ENCODE measurements around the gene BCAP31. TPM values are rescaled to one million over a fixed set of nuclear protein-coding genes. Genes with fewer than 3 reads are reported as not detected.

The BCAP31 gene
- total RNA-seq, 2 experiments from 2014 or later, result 97.6 to 102 TPM

GRCh38 chrX:153667956-153668396, 56.2 kb downstream of the BCAP31 start:
- ATAC-seq (peak; percentile 93), DNase-seq (peak; percentile 89)
- Mint-ChIP-seq H3K4me1 (ENCODE audit: low read depth) (peaks cover 2% of the 10 kb centered on the region), H3K27ac (no peak overlapping the region), H3K36me3 (ENCODE audit: low read depth) (no peaks in the 10 kb centered on the region), H3K4me3 (peak overlapping the region; percentile 69), H3K9me3 (no peaks in the 10 kb centered on the region), H3K27me3 (peaks cover 15% of the 10 kb centered on the region)
- ChIA-PET CTCF (interaction anchor here (0.6 to 5.4 kb wide), 34 partner anchors 10 to 726 kb away, joined by 3 to 42 read pairs (median 5); partner anchors contain the start of gene DUSP9), POLR2A (no interaction called here)
- TF ChIP-seq CTCF (IDR thresholded peaks at IDR 0.05), result peak; percentile 65
- intact Hi-C loops (cut with micrococcal nuclease), result loop anchor here (10.0 kb wide), 1 partner anchor 63 kb away; no protein-coding TSS in a partner anchor

DNA sequence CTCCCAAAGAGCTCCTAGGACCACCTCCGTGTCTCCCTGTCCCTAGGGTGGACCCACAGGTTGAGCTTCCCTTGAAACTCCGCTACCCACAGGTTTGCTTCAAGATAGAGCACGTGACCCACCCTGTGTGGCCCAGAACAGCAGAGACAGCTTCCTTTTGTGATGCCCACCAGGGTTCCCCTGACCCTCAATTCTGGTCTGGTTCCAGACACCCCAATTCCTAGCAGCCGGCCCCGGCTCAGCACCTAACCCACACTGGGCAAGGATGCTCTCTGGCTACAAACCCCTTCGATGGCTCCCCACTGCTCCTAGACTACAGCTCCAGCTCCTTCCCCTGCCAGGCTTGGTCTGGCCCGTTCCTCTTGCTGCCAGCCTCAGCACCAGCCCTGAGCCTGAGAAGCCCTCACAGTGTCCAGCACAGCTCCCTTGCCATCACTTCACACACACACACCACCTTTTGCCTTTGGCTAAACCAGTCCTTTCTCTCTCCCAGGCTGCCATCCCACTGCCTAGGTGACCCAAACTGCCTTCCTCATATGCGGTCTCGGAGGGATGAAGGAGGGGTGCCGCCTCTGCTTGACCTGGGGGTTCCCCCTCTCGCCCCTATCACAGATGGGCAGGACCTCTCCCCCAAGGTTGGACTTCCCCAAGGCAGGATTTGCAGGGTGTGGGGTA, 56.8 kb downstream of the BCAP31 start:
- POLR2A ChIA-PET, result interaction anchor here (1.0 kb wide), 1 partner anchor 133 kb away, joined by 3 read pairs; no protein-coding TSS in a partner anchor
- intact Hi-C loops (cut with micrococcal nuclease), result loop anchor here (10.0 kb wide), 1 partner anchor 63 kb away; no protein-coding TSS in a partner anchor
- no peak for ATAC-seq
- peaks cover 13% of the 10 kb centered on the region for H3K27me3 Mint-ChIP-seq
- peak overlapping the region; percentile 69 for H3K4me3 Mint-ChIP-seq
- H3K27ac Mint-ChIP-seq, result no peak overlapping the region
- no peaks in the 10 kb centered on the region for H3K36me3 Mint-ChIP-seq (ENCODE audit: low read depth)
- H3K4me1 Mint-ChIP-seq (ENCODE audit: low read depth), result no peaks in the 10 kb centered on the region
- no peak for DNase-seq
- TF ChIP-seq CTCF (IDR thresholded peaks at IDR 0.05), result no peak
- H3K9me3 Mint-ChIP-seq, result no peaks in the 10 kb centered on the region
- CTCF ChIA-PET, result interaction anchor here (0.8 to 5.4 kb wide), 31 partner anchors 9 to 726 kb away, joined by 3 to 42 read pairs (median 5); partner anchors contain the start of gene DUSP9

- ChIA-PET CTCF (interaction anchor here (1.1 to 5.2 kb wide), 2 partner anchors 17 to 126 kb away, joined by 5 to 29 read pairs; partner anchors contain the start of gene DUSP9), POLR2A (no interaction called here)
- Mint-ChIP-seq H3K27ac (no peak overlapping the region), H3K27me3 (peaks cover 13% of the 10 kb centered on the region), H3K4me1 (ENCODE audit: low read depth) (no peaks in the 10 kb centered on the region), H3K9me3 (no peaks in the 10 kb centered on the region), H3K4me3 (no peak overlapping the region), H3K36me3 (ENCODE audit: low read depth) (no peaks in the 10 kb centered on the region)
- intact Hi-C loops (cut with micrococcal nuclease), result loop anchor here (10.0 kb wide), 1 partner anchor 61 kb away; no protein-coding TSS in a partner anchor
- no peak for TF ChIP-seq CTCF (IDR thresholded peaks at IDR 0.05)
- no peak for ATAC-seq
- no peak for DNase-seq
Measured at GRCh38 chrX:153665726-153666306, 58.4 kb downstream of the BCAP31 start.

DNA sequence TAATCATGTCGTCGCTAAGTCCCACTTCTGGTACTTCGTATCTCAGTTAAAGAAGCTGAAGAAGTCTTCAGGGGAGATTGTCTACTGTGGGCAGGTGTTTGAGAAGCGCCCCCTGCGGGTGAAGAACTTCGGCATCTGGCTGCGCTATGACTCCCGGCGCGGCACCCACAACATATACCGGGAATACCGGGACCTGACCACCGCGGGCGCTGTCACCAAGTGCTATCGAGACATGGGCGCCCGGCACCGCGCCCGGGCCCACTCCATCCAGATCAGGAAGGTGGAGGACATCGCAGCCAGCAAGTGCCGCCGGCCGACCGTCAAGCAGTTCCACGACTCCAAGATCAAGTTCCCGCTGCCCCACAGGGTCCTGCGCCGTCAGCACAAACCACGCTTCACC, 61.9 kb downstream of the BCAP31 start:
- DNase-seq (peak; percentile 71), ATAC-seq (no peak)
- Mint-ChIP-seq H3K4me1 (ENCODE audit: low read depth) (no peaks in the 10 kb centered on the region), H3K27ac (no peak overlapping the region), H3K9me3 (no peaks in the 10 kb centered on the region), H3K36me3 (ENCODE audit: low read depth) (no peaks in the 10 kb centered on the region), H3K27me3 (peaks cover 10% of the 10 kb centered on the region), H3K4me3 (peak overlapping the region; percentile 47)
- peak; percentile 43 for TF ChIP-seq CTCF (IDR thresholded peaks at IDR 0.05)
- ChIA-PET POLR2A (no interaction called here), CTCF (interaction anchor here (0.9 to 5.0 kb wide), 12 partner anchors 12 to 123 kb away, joined by 3 to 21 read pairs (median 5); partner anchors contain the start of gene DUSP9)
- intact Hi-C loops (cut with micrococcal nuclease), result loop anchor here (2.0 to 10.0 kb wide), 2 partner anchors 25 to 57 kb away; no protein-coding TSS in a partner anchor
